HCT116 (cell line): Measurements from ENCODE around the gene CASR. TPM values are rescaled to one million over a fixed set of nuclear protein-coding genes. Genes with fewer than 3 reads are reported as not detected.

Experiments
- ATAC-seq: fragments of 200-7000 bp; cut with Tn5 transposase; 2 replicates; pipeline ENCODE4 v1.9.1; 2020; ENCODE audit warnings: mild to moderate bottlenecking, moderate library complexity
- BruUV-seq: library from RNA; stranded (reverse); fragments of 400-500 nt; replicated peaks from 2 replicates; lab custom pipeline; 2021; lab: Mats Ljungman, UMichigan
- CTCF ChIA-PET: fragments of 300-600 bp; sonication (Branson Sonifier 250); formaldehyde crosslinking; loops from one replicate; lab custom pipeline; 2021; ENCODE audit warnings: antibody characterized with exemption; lab: Charles Lee
- POLR2A ChIA-PET: fragments of 300-600, 350-600 bp; sonication (Branson Sonifier 250); formaldehyde crosslinking; loops from one replicate; lab custom pipeline; 2021; ENCODE audit warnings: antibody characterized with exemption; lab: Charles Lee
- RAD21 ChIA-PET, 2 experiments: fragments of 300-600 bp; sonication (Branson Sonifier 250); formaldehyde crosslinking; loops; one replicate each; lab custom pipeline; 2023; ENCODE audit warnings: low total read pairs in 2 of 2; ENCODE audit not compliant: uncharacterized antibody in 2 of 2, unreplicated experiment in 2 of 2, low non-redundant PET in 1 of 2; lab: Charles Lee
- DNase-seq: peaks from one replicate; pipeline ENCODE4 v3.0.0-alpha.2; 2010; ENCODE audit warnings: low read depth, low spot score
- H2AFZ ChIP-seq: fragments of 200-600 bp; shearing (Covaris generic), sonication (generic); 2 replicates; pipeline ENCODE4 v1.6.1; 2017; ENCODE audit warnings: low read depth, mixed run types, mixed read lengths, antibody characterized with exemption, low read length; ENCODE audit not compliant: poor library complexity, severe bottlenecking
- H3K27ac ChIP-seq: 2 replicates; pipeline ENCODE4 v1.5.1; 2012; ENCODE audit warnings: low read depth, low read length
- H3K27me3 ChIP-seq: fragments of 200-600 bp; sonication (generic); 2 replicates; pipeline ENCODE4 v1.6.1; 2016; ENCODE audit warnings: mixed run types, low read length, mixed read lengths; ENCODE audit not compliant: insufficient read depth
- H3K36me3 ChIP-seq, 2 experiments: fragments of 200-500 bp in 1 of 2; fragments of 200-600 bp in 1 of 2; sonication (Bioruptor generic) in 1 of 2; sonication (generic) in 1 of 2; 2 replicates each; pipeline versions ENCODE4 v1.5.1 to v1.6.1; 2014 to 2016; ENCODE audit warnings: low read length in 2 of 2, inconsistent platforms in 1 of 2, mixed read lengths in 1 of 2, mixed run types in 1 of 2; ENCODE audit not compliant: insufficient read depth in 2 of 2, control insufficient read depth in 1 of 2
- H3K4me1 ChIP-seq, 2 experiments: fragments of 200-600 bp in 1 of 2; sonication (generic) in 1 of 2; 2 replicates each; pipeline versions ENCODE4 v1.5.1 to v1.6.1; 2012 to 2017; ENCODE audit warnings: low read length in 2 of 2, inconsistent platforms in 1 of 2, mild to moderate bottlenecking in 1 of 2, mixed read lengths in 1 of 2, mixed run types in 1 of 2, moderate library complexity in 1 of 2; ENCODE audit not compliant: insufficient read depth in 2 of 2, control insufficient read depth in 1 of 2
- H3K4me2 ChIP-seq: fragments of 200-600 bp; sonication (generic); 2 replicates; pipeline ENCODE4 v1.6.1; 2017; ENCODE audit warnings: mixed run types, low read length, mixed read lengths
- H3K4me3 ChIP-seq, 2 experiments: fragments of 200-600 bp in 1 of 2; sonication (generic) in 1 of 2; replicated peaks in 1 of 2; 2 replicates each; pipeline ENCODE4 v1.5.1; 2011 to 2016; ENCODE audit warnings: low read length in 2 of 2, control low read depth in 1 of 2, low read depth in 1 of 2, mild to moderate bottlenecking in 1 of 2, mixed read lengths in 1 of 2, mixed run types in 1 of 2
- H3K79me2 ChIP-seq: fragments of 200-600 bp; sonication (generic); 2 replicates; pipeline ENCODE4 v1.6.1; 2017; ENCODE audit warnings: mild to moderate bottlenecking, mixed run types, low read length, moderate library complexity, mixed read lengths; ENCODE audit not compliant: insufficient read depth
- H3K9ac ChIP-seq: fragments of 200-600 bp; sonication (generic); 2 replicates; pipeline ENCODE4 v1.6.1; 2016; ENCODE audit warnings: low read length, mixed read lengths
- H3K9me2 ChIP-seq: fragments of 200-600 bp; sonication (generic), shearing (Covaris generic); 2 replicates; pipeline ENCODE4 v1.6.1; 2017; ENCODE audit warnings: mixed run types, mild to moderate bottlenecking, moderate library complexity; ENCODE audit not compliant: insufficient read depth
- H3K9me3 ChIP-seq, 2 experiments: fragments of 200-500 bp in 1 of 2; fragments of 200-600 bp in 1 of 2; sonication (Bioruptor generic) in 1 of 2; sonication (generic) in 1 of 2; 2 replicates each; pipeline ENCODE4 v1.6.1; 2014 to 2017; ENCODE audit warnings: low read length in 2 of 2, mixed read lengths in 2 of 2, inconsistent platforms in 1 of 2, low read depth in 1 of 2, mild to moderate bottlenecking in 1 of 2, mixed run types in 1 of 2, moderate library complexity in 1 of 2; ENCODE audit not compliant: control insufficient read depth in 1 of 2, insufficient read depth in 1 of 2
- H4K20me1 ChIP-seq: fragments of 200-600 bp; sonication (generic), shearing (Covaris generic); 2 replicates; pipeline ENCODE4 v1.6.1; 2017; ENCODE audit warnings: mixed run types, mild to moderate bottlenecking, moderate library complexity; ENCODE audit not compliant: insufficient read depth
- CBX3 ChIP-seq: IDR thresholded peaks from 2 replicates; pipeline ENCODE4 v1.6.1; 2012; ENCODE audit warnings: low read depth
- CEBPB ChIP-seq: IDR thresholded peaks from 2 replicates; pipeline ENCODE4 v1.6.1; 2012; ENCODE audit warnings: low read depth
- CTCF ChIP-seq, 3 experiments: fragments of 200-600 bp in 1 of 3; sonication (generic) in 1 of 3; IDR thresholded peaks in 2 of 3; conservative IDR thresholded peaks in 1 of 3; 2 replicates each; pipeline ENCODE4 v1.5.1; 2012 to 2017; ENCODE audit warnings: low read depth in 2 of 3, low read length in 2 of 3, antibody characterized with exemption in 1 of 3, borderline replicate concordance in 1 of 3, control low read depth in 1 of 3, mild to moderate bottlenecking in 1 of 3, mixed read lengths in 1 of 3, mixed run types in 1 of 3, moderate library complexity in 1 of 3; ENCODE audit not compliant: insufficient read depth in 1 of 3
- EGR1 ChIP-seq: IDR thresholded peaks from 2 replicates; pipeline ENCODE4 v1.6.1; 2012; ENCODE audit warnings: low read depth
- EZH2 ChIP-seq: fragments of 200-600 bp; sonication (generic); IDR thresholded peaks from 2 replicates; pipeline ENCODE4 v1.6.1; 2017; ENCODE audit warnings: antibody characterized with exemption, mixed run types
- FOSL1 ChIP-seq: IDR thresholded peaks from 2 replicates; pipeline ENCODE4 v1.6.1; 2012; ENCODE audit warnings: low read depth
- JUND ChIP-seq: IDR thresholded peaks from 2 replicates; pipeline ENCODE4 v1.6.1; 2012
- MAX ChIP-seq: IDR thresholded peaks from 2 replicates; pipeline ENCODE4 v1.6.1; 2012
- POLR2A ChIP-seq: IDR thresholded peaks from 2 replicates; pipeline ENCODE4 v1.7.0; 2011; ENCODE audit warnings: borderline replicate concordance; ENCODE audit not compliant: insufficient read depth, insufficient read length; ENCODE audit errors: extremely low read depth
- RAD21 ChIP-seq: IDR thresholded peaks from 2 replicates; pipeline ENCODE4 v1.6.1; 2012; ENCODE audit warnings: low read depth, mild to moderate bottlenecking
- SIN3A ChIP-seq: IDR thresholded peaks from 2 replicates; pipeline ENCODE4 v1.6.1; 2012; ENCODE audit warnings: low read depth
- TCF7L2 ChIP-seq: IDR thresholded peaks from 2 replicates; pipeline ENCODE4 v1.7.0; 2011; ENCODE audit warnings: borderline replicate concordance, inconsistent platforms; ENCODE audit not compliant: insufficient read depth, insufficient read length; ENCODE audit errors: extremely low read depth
- ZBTB33 ChIP-seq: IDR thresholded peaks from 2 replicates; pipeline ENCODE4 v1.6.1; 2011; ENCODE audit warnings: mild to moderate bottlenecking, low read length, moderate library complexity; ENCODE audit not compliant: insufficient replicate concordance; ENCODE audit errors: extremely low read depth
- ZNF274 ChIP-seq: fragments of 200-500 bp; sonication (Bioruptor generic); IDR thresholded peaks from 2 replicates; pipeline ENCODE4 v1.6.1; 2014; ENCODE audit warnings: mild to moderate bottlenecking, low read depth, low read length, inconsistent platforms
- intact Hi-C: fragments of 100-400 bp; cut with micrococcal nuclease; formaldehyde crosslinking; loops from 2 replicates; pipeline ENCODE4 v1.10.0; 2022
- total RNA-seq: library from RNA; stranded (reverse); gene quantifications from one replicate; pipeline ENCODE4 v1.2.1, GENCODE V29; 2021; ENCODE audit not compliant: unreplicated experiment

Gene CASR
- total RNA-seq, 1 experiment from 2014 or later = not detected

GRCh38 chr3:122306622-122306953 is 123.1 kb downstream of the CASR start (continued):
- TF ChIP-seq CEBPB (no peak), TCF7L2 (no peak), CTCF (IDR thresholded peaks at IDR 0.05 in 2 of 3, conservative IDR thresholded peaks at IDR 0.05 in 1 of 3; ENCODE audit: borderline replicate concordance in 1 of 3, insufficient read depth in 1 of 3, low read depth in 2 of 3, low read length in 2 of 3) (no peak), EGR1 (no peak), ZBTB33 (no peak), JUND (no peak)
- TF ChIP-seq, all 23 proteins: peak for 0

- intact Hi-C loops = loop anchor here (5.0 kb wide), 2 partner anchors 50 to 760 kb away; partner anchors contain the start of gene POLQ
- no peak for TF ChIP-seq POLR2A
- no peak for TF ChIP-seq EZH2
- no peak for TF ChIP-seq MAX
- TF ChIP-seq CTCF (IDR thresholded peaks at IDR 0.05 in 2 of 3, conservative IDR thresholded peaks at IDR 0.05 in 1 of 3; ENCODE audit: borderline replicate concordance in 1 of 3, insufficient read depth in 1 of 3, low read depth in 2 of 3, low read length in 2 of 3) = no peak
- TF ChIP-seq EGR1 = no peak
- TF ChIP-seq FOSL1 = no peak
- TF ChIP-seq JUND = no peak
- TF ChIP-seq TCF7L2 = no peak
- no peak for TF ChIP-seq RAD21
- no peak for TF ChIP-seq ZBTB33
- TF ChIP-seq SIN3A = no peak
- no peak for TF ChIP-seq CBX3
- TF ChIP-seq ZNF274 = no peak
Measured at GRCh38 chr3:122307094-122307687, 123.7 kb downstream of the CASR start.

More at GRCh38 chr3:122307094-122307687, 123.7 kb downstream of the CASR start:
- H3K4me1 ChIP-seq = 0 out of 4 replicates have a peak, but pooled peaks cover 0 to 3% of the 10 kb centered on the region in 2 experiments
- H4K20me1 ChIP-seq = no peaks in the 10 kb centered on the region
- DNase-seq = no peak
- RAD21 ChIA-PET = interaction anchor here in 1 of 2 experiments (1.5 kb wide), 1 partner anchor 50 kb away, joined by 3 read pairs; no protein-coding TSS in a partner anchor
- no peaks in the 10 kb centered on the region for H3K9me2 ChIP-seq
- CTCF ChIA-PET = interaction anchor here (1.0 to 2.7 kb wide), 5 partner anchors 8 to 77 kb away, joined by 3 to 14 read pairs (median 6); partner anchors contain the start of gene FAM162A
- H3K4me3 ChIP-seq = no peak overlapping the region
- H3K36me3 ChIP-seq = no peaks in the 10 kb centered on the region
- no peak overlapping the region for H3K27ac ChIP-seq
- H3K9ac ChIP-seq = no peak overlapping the region
- no peaks in the 10 kb centered on the region for H3K9me3 ChIP-seq
- H3K79me2 ChIP-seq = no peaks in the 10 kb centered on the region
- BruUV-seq = no TSS peak
- H2AFZ ChIP-seq = no peak overlapping the region
- H3K4me2 ChIP-seq = no peak overlapping the region
- H3K27me3 ChIP-seq = no peaks in the 10 kb centered on the region
- ATAC-seq = no peak
- POLR2A ChIA-PET = interaction anchor here (1.3 kb wide), 1 partner anchor 9 kb away, joined by 3 read pairs; no protein-coding TSS in a partner anchor
